ENCODE data around the gene RCAN3.
A peak's percentile ranks its signal among the peaks of the same experiment; 100 is the strongest.
"Not testable (repeated sequence)": the region's sequence is repeated elsewhere in the genome, so short reads cannot be mapped to it uniquely, and the experiment has no call there.

RCAN3 gene

DNA sequence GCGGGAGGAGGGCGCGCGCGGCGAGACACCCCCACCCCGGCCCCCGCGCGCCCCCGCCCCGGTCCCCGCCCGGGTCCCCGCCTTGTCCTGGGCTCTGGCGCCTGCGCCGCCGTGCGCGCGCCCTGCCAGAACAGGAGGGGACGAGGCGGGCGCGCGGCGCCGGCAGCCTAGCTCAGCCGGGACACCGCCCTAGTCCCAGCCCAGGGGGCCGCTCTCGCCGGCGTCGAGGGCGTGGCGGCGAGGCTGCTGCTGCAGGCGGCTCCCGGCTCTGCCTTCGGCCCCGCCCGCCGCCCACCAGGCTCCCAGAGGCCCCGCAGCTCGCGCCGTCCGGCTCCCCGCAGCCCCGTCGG lies at the start of gene RCAN3:
Gene RCAN3, plus strand, starts transcription at position 128 of the 350 bp plus-strand sequence. CDS start 11,537 bp downstream, outside the sequence.
- peak; percentile 69 for DNase-seq (ENCODE audit: low spot score)

DNA sequence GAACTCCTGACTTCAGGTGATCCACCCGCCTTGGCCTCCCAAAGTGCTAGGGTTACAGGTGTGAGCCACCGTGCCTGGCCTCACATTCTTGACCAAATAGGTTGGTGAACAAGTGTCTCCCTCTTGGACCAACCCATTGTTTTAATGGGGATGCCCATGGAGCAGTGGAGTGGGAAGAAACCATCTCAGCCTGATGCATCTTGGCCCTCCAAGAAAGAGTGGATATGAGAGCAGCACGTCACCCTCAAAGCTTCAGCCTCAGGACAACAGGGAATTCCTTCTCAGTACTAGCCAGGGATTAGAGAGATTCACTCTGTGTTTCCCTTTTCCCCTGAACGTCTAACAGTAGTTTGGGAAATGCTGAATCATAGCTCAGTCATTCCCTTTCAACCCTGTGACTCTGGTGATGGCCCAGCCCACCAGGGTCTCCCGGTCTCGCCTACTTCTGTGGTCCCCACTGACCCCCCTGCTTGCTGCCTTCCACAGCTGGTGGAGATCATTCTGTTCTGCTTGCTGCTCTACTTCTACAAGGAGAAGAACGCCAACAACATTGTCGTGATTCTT lies 49.6 kb upstream of the RCAN3 start:
- no peak for DNase-seq (ENCODE audit: low spot score)

DNA sequence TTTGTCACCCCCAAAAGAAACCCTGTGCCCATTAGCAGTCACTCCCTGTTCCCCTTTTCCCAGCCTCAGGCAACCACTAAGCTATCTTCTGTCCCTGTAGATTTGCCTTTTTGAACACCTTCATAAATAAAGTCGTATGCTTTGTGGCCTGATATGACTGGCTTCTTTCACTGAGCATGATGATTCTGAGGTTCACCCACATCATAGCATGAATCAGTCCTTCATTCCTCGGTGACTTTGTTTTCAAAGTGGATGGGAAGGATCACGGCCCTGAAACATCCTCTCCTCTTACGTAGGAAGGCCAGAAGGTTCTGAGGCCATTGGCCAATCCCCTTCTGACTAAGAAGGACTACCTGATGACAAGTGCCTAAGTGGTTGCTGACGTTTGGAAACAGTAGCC lies 48.0 kb upstream of the RCAN3 start:
- DNase-seq (ENCODE audit: low spot score): no peak

DNA sequence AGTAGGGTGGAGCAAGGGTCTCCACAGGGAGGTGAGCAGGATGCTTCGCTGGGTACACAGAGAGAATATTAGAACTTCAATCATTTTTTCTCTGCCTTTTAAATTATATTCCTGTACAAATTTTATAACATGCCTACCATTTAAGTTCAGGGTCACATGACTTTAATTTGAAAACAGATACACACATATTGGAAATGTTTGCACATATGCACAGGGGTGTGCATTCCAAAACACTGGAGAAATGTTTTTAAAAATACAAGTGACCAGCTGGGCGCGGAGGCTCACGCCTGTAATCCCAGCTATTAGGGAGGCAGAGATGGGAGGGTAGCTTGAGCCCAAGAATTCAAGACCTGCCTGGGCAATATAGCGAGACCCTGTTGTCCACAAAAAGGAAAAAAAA lies 47.4 kb upstream of the RCAN3 start:
- DNase-seq (ENCODE audit: low spot score): no peak

DNA sequence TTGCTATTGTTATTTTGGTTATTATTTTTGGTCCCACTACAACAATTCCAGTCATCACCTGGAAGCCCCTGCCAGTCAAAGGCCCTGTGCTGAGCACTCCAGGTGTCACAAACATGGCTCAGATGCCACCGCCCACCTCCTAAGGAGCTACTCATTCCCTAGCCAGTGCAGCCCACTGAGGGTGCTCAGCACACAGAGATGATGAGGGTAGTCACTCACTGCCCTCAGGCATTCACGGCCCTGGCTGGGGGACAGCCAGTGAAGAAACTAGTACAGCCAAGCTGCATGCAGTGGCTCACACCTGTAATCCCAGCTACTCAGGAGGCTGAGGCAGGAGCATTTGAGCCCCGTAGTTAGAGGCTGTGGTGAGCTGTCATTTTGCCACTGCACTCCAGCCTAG lies 44.8 kb upstream of the RCAN3 start:
- DNase-seq (ENCODE audit: low spot score): no peak

DNA sequence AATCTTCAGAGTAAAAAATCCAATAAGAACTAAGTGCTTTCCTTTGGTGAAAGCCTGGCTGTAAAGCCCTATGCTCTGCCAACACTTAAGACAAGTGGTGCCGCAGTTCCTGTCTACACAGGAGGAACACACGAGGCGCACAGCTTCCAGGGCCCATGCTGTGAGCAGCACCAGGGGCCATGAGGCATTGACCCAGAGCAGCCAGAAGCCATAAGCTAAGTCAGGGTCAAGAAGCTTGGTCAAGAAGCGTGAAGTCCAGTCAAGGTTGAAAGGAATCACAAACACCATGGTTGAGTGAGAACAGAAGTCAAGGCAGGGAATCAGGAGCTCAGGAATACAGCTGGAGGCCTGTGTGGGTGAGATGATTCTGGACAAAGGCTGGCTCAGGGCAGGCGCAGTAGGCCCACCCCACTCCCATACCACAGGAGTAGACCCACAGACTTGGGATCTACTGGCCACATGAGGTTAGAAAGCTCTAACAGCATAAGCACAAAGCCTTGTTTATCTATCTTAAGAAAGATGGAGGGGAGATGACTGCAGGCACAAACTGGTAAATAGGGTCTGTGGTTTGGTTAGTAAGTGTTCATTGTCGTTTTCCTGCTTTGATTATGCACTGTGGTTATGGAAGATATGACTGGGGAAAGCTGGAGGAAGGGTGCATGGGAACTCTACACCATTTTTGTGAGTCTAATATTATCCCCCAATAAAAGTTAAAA lies 42.9 kb upstream of the RCAN3 start:
- no peak for DNase-seq (ENCODE audit: low spot score)

DNA sequence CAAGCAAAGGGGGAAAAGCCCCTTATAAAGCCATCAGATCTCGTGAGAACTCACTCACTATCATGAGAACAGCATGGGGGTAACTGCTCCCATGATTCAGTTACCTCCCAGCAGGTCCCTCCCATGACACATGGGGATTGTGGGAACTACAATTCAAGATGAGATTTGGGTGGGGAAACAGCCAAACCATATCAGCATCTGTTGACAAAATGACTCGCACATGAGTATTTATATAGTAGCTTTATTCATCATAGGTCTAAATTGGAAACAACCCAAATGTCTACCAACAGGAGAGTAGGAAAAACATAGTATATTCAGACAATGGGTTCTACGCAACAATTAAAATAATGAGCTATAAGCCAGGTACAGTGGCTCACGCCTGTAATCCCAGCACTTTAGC lies 40.5 kb upstream of the RCAN3 start:
- DNase-seq (ENCODE audit: low spot score): not testable (repeated sequence)

DNA sequence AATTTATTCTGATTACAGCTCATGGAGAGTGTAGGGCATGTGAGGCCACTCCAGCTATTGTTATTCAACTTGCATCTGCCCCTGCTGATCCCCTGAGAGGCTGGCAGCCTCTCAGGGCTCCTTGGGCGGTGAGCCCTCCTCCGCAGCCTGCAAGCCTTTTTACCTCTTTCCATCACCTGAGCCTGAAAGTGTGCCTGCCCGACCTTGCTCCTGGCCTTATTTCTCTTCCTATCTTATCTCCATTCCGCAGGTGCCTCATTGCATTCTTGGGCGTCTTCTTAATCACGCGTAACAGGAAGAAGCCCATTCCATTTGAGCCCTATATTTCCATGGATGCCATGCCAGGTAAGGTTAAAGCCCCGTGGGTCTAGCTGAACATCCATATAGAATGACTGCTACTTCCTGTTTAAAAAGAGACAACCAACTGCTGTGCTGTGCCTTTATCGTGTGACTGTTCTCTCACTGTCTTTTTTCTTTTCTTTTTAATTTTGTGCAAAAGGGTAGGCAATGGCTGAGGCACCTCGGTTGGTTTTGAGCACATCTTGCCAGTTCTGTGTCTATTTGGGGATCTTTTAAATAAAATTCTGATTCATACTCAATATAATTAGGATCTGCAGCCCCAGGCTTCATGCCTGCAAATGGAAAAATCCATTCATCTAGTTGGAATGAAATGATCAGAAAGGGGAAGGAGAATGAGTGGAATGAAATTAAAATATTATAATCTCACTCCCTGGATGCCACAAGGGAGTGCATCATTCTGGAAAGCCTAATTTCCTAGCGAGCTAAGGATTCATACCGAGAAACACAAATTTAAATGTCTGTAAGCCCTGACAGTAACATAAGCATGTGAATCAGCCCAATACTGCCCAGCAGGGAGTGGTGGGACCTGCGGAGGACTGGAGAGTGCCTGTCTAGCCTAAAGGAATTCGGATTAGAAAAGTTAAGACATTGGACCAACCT lies 38.6 kb upstream of the RCAN3 start:
- DNase-seq (ENCODE audit: low spot score): no peak

DNA sequence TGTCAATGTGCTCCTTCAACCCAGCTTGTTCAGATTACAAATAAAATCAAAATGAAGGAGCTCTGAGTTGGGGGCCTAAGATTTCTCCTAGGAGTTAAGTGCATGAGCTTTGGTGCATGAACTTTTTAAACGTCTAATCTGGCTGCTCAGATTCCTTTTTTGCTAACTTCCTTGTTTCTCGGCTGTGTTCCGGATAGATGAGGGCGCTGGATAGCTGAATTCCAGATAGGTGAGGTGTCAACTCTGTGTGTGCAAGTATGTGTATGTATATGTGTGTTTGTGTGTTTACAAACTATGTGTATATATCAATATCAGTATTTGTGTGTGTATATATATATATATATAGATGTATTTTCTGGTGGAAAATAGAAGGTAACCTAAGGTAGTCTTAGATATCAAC lies 37.5 kb upstream of the RCAN3 start:
- no peak for DNase-seq (ENCODE audit: low spot score)

DNA sequence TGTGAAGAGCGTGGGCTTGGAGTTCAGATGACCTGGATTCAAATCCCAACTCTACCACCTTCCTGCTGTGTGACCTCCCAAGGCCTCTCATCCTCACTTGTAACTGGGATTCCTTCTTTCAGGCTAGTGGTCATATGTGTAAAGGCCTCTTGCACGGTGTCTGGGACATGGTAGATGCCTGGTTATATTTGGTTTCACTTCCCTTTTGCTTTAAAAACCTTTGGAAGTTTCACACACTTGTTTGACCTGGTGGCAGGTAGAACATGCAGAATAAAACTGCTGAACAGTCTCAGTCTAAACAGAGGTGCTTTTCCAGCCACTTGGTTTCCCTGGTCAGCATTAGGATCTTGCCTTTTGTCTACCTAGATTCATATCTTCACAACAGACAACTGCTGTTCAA lies 37.0 kb upstream of the RCAN3 start:
- no peak for DNase-seq (ENCODE audit: low spot score)

DNA sequence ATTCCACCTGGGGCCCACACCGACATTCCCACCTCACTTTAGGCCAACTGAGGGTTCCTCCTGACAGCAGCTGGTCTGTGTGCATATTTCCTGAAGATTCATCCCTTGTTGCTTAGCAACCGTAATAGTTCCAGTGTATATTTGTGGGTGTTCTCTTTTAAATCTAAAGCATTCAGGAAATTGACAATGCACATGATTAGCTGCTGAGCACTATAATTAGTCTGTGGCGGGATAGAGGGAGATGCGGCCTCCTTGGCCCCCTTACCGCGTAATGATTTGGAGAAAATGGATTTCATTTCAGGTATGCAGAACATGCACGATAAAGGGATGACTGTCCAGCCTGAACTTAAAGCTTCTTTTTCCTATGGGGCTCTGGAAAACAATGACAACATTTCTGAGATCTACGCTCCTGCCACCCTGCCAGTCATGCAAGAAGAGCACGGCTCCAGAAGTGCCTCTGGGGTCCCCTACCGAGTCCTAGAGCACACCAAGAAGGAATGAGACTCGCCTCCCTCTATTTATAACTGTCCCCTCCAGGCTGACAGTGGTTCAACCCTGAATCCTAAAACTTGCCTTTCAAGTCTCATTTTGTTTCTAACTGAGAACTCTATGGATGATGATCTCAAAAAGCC lies 33.8 kb upstream of the RCAN3 start:
- DNase-seq (ENCODE audit: low spot score): no peak

DNA sequence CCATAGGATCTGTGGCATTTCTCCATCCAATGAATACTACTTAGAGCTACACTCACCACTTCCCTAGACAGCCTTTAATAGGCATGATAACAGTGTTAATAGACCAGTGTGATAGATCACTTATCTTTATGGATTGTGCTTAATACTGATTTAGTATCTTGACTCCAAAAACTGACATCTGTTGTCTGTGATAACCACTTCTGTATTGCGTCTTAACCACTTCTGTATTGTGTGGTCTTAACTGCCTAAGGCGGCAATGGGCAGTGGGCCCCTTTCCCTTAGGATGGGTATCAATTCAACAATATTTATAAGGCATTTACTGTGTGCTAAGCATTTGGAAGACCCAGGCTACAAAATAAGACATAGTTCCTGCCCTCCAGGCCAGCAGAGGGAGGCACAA lies 32.0 kb upstream of the RCAN3 start:
- DNase-seq (ENCODE audit: low spot score): no peak

DNA sequence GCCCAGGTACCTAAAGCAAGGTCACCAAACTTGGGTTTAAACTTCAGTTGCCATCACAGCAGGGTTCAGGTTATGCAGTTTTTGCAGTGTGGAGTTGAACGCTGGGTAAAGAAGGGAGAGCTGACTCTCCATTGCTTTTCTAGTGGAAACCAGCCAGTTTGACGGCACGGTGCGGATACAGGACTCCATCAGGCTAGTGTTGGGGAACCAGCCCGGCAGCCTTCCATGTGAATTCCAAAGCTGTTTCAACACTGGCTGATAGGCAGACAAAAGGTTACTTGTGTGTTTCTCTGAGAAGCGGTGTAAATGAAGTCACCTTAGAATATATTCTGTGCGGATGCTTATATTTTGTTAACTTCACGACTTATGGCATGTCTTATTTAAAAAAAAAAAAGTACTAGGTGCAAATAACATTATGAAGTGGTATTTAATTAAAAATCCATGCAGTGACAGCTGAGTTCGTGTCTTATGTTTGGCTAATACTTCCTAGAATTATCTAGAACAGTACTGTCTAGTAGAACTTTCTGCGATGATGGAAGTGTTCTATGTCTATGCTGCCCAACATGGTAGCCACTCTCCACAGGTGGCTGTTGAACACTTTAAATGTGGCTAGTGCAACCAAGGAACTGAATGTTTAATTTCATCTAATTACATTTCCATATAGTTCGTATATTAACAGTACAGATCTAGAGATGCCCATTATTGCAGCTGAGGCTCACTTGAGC lies 29.9 kb upstream of the RCAN3 start:
- DNase-seq (ENCODE audit: low spot score): no peak

DNA sequence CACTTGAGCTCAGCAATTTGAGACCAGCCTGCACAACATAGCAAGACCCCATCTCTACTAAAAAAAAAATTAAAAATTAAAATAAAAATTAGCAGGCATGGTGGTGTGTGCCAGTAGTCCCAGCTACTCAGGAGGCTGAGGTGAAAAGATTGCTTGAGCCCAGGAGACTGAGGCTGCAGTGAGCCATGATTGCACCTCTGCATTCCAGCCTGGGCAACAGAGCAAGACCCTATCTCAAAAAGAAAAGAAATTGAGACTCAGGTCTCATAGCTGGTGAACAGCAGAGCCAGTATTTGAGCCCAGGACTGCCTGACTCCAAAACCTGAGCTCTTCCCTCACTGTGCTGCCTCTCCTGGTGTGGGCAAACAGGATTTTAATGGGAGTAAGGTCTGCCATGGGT lies 28.4 kb upstream of the RCAN3 start:
- DNase-seq (ENCODE audit: low spot score): no peak

DNA sequence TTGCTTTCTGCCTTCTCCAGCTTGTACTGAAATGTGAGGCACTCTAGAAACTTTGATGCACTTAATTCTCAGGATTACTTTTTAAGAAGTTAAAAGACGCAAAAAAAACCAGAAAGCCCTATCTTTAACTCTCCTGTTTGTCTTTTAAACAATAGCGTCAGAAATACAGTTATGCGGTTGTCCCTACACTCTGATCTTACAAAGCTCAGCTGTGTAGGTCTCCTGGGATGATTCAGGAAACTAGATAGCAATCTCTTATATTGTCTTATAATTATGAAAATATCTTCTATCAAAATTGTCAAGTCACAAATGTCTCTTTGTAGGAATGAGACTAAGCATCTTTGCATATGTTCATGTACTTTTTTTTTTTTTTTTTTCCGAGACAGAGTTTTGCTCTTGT lies 26.9 kb upstream of the RCAN3 start:
- DNase-seq (ENCODE audit: low spot score): no peak

DNA sequence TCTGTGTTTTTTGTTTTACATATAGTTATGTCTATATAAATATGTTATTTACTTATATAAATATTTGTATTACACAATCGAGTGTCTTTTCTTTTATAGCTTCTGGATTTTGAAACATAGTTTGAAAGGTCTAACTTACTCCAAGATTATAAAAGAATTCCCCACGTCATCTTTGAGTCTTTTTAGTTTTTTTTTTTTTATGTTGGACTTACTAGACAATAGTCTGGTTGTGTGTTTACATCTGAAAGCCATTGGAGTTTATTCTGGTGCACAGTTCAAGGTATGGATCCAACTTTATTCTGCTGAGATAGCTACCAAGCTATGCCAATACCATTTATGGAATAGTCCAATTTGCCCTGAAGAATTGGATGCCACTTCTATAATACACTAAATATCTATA lies 26.1 kb upstream of the RCAN3 start:
- DNase-seq (ENCODE audit: low spot score): no peak

DNA sequence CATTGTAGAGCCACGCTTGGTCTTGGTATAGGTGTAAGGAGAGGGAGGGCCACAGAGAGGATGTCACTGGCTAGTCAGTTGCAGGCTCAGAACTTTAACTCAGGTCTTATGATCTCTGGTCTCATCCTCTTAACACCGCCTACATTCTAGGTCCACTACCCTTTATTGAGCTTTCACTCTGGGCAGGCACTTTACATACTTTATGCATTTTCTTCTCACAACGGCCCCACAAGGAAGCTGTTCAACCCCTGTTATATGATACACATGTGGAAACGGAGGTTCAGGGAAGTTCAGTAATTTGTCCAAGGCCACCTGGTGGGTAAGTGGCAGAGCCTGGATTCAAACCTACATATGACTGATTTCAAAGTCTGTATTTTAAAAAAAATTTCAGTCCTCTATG lies 25.3 kb upstream of the RCAN3 start:
- no peak for DNase-seq (ENCODE audit: low spot score)

DNA sequence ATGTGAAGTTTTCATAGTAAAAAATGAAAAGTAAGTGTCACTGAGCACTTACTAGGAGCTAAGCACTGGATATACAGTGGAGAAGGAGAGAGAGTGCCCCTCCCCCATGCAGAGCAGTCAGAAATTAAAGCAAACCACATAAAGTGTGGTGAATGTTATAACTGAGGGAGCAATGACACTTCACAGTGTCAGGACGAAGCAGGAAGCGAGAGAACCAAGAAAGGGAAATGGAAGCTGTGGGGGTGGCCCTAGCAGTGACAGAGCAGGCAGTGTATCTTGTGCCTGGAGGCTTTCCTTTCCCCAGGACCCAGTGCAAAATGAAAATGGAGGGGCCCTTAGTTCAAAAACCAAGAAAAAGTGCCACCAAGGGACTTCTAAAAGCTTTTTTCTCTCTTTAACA lies 21.5 kb upstream of the RCAN3 start:
- no peak for DNase-seq (ENCODE audit: low spot score)

DNA sequence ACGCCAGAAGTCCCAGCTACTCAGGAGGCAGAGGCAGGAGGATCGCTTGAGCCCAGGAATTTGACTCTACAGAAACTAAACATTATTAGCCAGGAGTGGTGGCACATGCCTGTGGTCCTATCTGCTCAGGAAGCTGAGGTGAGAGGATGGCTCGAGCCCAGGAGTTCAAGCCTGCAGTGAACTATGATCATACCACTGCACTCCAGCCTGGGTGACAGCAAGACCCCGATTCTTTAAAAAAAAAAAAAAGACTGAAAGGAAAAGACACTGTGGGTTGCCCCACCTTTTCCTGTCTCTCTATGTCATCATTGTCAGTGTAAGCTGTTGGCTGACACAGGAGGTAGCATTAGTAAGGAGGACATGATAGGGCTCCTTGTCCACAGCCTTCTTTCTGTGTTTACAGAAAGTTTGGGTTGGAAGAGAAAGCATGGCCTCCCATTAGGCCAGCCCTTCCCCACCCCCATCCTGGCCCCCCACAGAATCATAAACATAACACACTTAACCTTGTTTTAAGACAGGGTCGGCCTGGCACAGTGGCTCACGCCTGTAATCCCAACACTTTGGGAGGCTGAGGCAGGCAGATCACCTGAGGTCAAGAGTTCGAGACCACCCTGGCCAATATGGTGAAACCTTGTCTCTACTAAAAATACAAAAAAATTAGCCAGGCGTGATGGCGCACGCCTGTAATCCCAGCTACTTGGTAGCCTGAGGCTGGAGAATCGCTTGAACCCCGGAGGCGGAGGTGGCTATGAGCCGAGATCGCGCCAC lies 20.6 kb upstream of the RCAN3 start:
- no peak for DNase-seq (ENCODE audit: low spot score)

DNA sequence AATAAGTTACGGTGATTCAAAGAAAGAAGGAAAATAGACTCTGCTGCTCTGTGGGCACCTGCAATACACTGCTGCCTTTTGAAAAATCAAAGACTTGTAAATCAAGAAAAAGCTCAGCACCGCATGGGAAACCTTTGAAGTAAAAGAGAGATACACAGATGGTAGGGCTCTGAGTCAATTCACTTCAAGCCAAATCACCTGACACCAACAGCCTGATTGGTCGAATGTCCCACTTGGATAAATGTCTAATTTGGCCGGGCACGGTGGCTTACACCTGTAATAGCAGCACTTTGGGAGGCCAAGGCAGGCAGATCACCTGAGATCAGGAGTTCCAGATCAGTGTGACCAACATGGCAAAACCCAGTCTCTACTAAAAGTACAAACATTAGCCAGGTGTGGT lies 19.2 kb upstream of the RCAN3 start:
- no peak for DNase-seq (ENCODE audit: low spot score)

DNA sequence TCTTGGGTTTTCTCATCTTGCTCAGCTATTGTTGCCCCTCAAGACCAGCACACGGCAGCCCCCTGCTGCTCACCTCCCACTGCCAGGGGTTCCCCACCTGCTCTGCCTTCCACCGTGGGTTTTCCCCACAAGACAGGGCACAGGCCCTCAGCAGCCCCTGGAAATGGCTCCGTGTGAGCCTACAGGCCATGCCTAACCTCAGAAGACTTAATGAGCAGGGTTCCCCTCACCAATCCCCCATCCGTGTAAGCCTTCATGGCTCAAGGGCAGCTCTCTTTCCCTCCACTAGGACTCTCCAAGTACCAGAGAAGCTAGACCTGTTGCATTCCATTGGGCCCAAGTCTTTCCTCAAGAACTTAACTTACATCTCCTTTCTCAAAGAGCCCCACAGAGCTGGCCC lies 18.4 kb upstream of the RCAN3 start:
- DNase-seq (ENCODE audit: low spot score): no peak

All from kidney capillary endothelial cell (primary cell).